Measurements from ENCODE around the gene GCNA. TPM values are rescaled to one million over a fixed set of nuclear protein-coding genes. Genes with fewer than 3 reads are reported as not detected.

Gene GCNA
- total and polyA plus RNA-seq, 2 of the 13 experiments (the other 11 are each of a cell fraction or from before 2014, with no cell fraction given): 0.38 to 0.66 TPM

DNA sequence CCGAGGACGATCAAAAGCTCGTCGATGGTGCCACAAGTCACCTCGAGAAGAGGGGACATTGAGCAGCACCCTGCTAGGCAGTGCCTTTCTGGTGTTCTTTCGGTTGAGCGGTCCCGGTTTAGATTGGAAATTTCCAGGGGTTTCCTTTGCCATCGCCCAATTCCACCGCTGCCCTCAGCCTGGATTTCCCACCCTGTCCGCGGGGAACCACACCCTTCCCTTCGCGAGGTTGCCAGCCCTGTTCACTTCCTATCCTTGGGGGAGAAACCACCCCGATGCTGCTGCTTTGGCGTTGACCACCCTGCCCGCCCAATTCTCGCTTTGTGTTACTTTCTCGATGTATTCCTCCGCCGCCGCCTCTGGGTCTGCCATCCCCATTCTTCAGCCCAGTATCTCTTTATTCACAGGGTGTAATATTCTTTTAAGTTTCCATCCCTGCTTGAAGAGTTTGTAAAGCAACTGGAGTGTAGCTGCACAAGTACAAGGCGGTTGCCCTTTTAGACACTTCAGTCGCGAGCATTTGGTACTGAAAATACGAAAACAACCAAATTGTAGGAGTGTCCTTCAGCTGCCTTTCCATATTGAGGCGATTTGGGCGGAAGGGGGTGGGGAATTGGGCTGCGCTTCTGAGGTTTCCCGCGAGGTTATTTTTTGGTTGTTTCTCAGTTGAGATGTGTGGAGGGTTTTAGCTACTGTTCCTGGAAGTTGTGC, 44.2 kb upstream of the GCNA start:
- POLR2A ChIA-PET: interaction anchor here (1.4 to 4.1 kb wide), 2 partner anchors 16 to 168 kb away, joined by 4 to 21 read pairs; partner anchors contain the start of gene TAF1
- DNase-seq (ENCODE audit: low spot score) (peak; percentile 7), FAIRE-seq (no peak), ATAC-seq (peak; percentile 18)
- Histone ChIP-seq H3K9me3 (ENCODE audit: low read length) (no peaks in the 10 kb centered on the region), H3K36me3 (replicated peaks in 1 of 2; ENCODE audit: control insufficient read depth in 1 of 2, insufficient read depth in 2 of 2, low read length in 2 of 2) (peaks cover 1 to 9% of the 10 kb centered on the region in 2 experiments; a peak in 3 of 5 replicates), H3K4me3 (replicated peaks in 1 of 3; ENCODE audit: insufficient read depth in 1 of 3, low read depth in 2 of 3, low read length in 3 of 3) (peak overlapping the region; percentile 71 to 83 (median 72)), H3K79me2 (ENCODE audit: insufficient read depth, low read length) (peaks cover 55% of the 10 kb centered on the region), H3K4me2 (ENCODE audit: low read depth, low read length) (peak overlapping the region; percentile 76), H4K20me1 (ENCODE audit: insufficient read depth, low read length) (peaks cover 42% of the 10 kb centered on the region), H3K27ac (ENCODE audit: extremely low read length, insufficient read depth, low read length) (peak overlapping the region; percentile 82), H3K27me3 (ENCODE audit: control insufficient read depth in 1 of 2, insufficient read depth in 2 of 2, low read length in 2 of 2) (no peaks in the 10 kb centered on the region; a peak in 1 of 5 replicates), H3K4me1 (ENCODE audit: insufficient read depth, low read length) (peaks cover 37% of the 10 kb centered on the region), H2AFZ (ENCODE audit: low read length) (no peak overlapping the region), H3K9ac (ENCODE audit: insufficient read depth, low read depth, low read length) (peak overlapping the region; percentile 93)
- peak; percentile 31; the same call in 1 of the 2 replicates for TF ChIP-seq SAP130 (CRISPR knock-in tag; IDR thresholded peaks at IDR 0.05; ENCODE audit: low read depth)
- TF ChIP-seq, protein P1, sequence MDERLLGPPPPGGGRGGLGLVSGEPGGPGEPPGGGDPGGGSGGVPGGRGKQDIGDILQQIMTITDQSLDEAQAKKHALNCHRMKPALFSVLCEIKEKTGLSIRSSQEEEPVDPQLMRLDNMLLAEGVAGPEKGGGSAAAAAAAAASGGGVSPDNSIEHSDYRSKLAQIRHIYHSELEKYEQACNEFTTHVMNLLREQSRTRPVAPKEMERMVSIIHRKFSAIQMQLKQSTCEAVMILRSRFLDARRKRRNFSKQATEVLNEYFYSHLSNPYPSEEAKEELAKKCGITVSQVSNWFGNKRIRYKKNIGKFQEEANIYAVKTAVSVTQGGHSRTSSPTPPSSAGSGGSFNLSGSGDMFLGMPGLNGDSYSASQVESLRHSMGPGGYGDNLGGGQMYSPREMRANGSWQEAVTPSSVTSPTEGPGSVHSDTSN (CRISPR knock-in tag; IDR thresholded peaks at IDR 0.05): no peak
- intact Hi-C loops (cut with micrococcal nuclease; ENCODE audit: unreplicated experiment) (no loop called here), in situ Hi-C loops (cut with HindIII; ENCODE audit: extremely low pct_ligation_motif_present, low pct_unique_long_range_greater_than_20kb) (no loop called here)
- BruUV-seq (replicated peaks): no TSS peak
- CTCF ChIA-PET (ENCODE audit: low intra/inter-chr PET ratio, low total read pairs): no interaction called here
- WGBS (ENCODE audit: low lambda C conversion rate): under 1% methylated on average over 28 of the region's 31 CpGs

DNA sequence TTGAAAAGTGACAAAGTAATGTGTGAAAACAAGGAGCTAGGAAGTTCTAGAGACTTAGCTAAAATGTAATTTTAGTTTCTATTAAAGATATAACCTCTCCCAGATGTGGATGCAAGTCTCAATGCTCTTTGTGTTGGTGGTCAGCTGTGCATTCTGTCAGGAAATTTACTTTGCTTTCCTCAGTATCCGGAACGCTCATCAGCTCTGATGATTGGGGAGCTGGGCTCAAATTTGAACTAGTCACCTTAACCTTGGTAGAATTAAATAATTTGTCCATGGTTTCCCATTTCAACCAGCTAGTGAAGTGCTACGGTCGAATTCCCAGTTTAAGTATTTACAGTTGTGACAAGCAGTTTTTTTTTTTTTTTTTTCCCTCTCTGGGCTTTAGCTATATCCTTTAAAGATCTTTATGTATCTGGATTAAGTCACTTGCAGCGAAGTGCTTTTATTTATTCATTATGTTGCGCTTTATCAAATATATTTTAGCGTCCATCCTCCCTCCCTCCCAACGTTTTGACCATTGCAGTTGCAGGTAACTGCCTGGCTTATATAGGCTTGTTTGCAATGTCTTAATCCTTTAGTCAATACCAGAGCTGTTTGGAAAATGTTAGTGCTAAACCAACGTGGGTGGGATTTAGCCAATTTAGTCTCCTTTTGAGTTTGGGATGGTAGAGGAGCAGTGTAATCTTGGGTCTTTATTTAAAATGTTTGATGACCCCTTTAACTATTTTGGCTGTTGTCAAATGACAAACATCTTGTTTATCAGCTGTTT, 43.3 kb upstream of the GCNA start:
- in situ Hi-C loops (cut with HindIII; ENCODE audit: extremely low pct_ligation_motif_present, low pct_unique_long_range_greater_than_20kb): no loop called here
- H3K4me1 ChIP-seq (ENCODE audit: insufficient read depth, low read length): peaks cover 47% of the 10 kb centered on the region
- peaks cover 1 to 9% of the 10 kb centered on the region in 2 experiments; a peak in 4 of 5 replicates for H3K36me3 ChIP-seq (replicated peaks in 1 of 2; ENCODE audit: control insufficient read depth in 1 of 2, insufficient read depth in 2 of 2, low read length in 2 of 2)
- H3K27ac ChIP-seq (ENCODE audit: extremely low read length, insufficient read depth, low read length): peak overlapping the region; percentile 82
- ChIA-PET CTCF (ENCODE audit: low intra/inter-chr PET ratio, low total read pairs) (no interaction called here), POLR2A (interaction anchor here (0.6 to 4.1 kb wide), 5 partner anchors 16 to 1987 kb away, joined by 3 to 21 read pairs (median 3); partner anchors contain the start of gene TAF1)
- H3K9me3 ChIP-seq (ENCODE audit: low read length): no peaks in the 10 kb centered on the region
- no peaks in the 10 kb centered on the region; a peak in 1 of 5 replicates for H3K27me3 ChIP-seq (ENCODE audit: control insufficient read depth in 1 of 2, insufficient read depth in 2 of 2, low read length in 2 of 2)
- TSS peak; percentile 48 for BruUV-seq (replicated peaks)
- peak overlapping the region; percentile 76 for H3K4me2 ChIP-seq (ENCODE audit: low read depth, low read length)
- H3K4me3 ChIP-seq (replicated peaks in 1 of 3; ENCODE audit: insufficient read depth in 1 of 3, low read depth in 2 of 3, low read length in 3 of 3): peak overlapping the region; percentile 71 to 83 (median 72)
- H2AFZ ChIP-seq (ENCODE audit: low read length): no peak overlapping the region
- peaks cover 51% of the 10 kb centered on the region for H4K20me1 ChIP-seq (ENCODE audit: insufficient read depth, low read length)
- ATAC-seq (no peak), DNase-seq (ENCODE audit: low spot score) (peak; percentile 13), FAIRE-seq (peak; percentile 64)
- intact Hi-C loops (cut with micrococcal nuclease; ENCODE audit: unreplicated experiment): no loop called here
- H3K9ac ChIP-seq (ENCODE audit: insufficient read depth, low read depth, low read length): peak overlapping the region; percentile 93
- H3K79me2 ChIP-seq (ENCODE audit: insufficient read depth, low read length): peaks cover 64% of the 10 kb centered on the region
- under 1% methylated on average over 9 of the region's 9 CpGs for WGBS (ENCODE audit: low lambda C conversion rate)
- TF ChIP-seq FOXA1 (IDR thresholded peaks at IDR 0.05): no peak
- peak; percentile 45 for TF ChIP-seq FOXA1 (CRISPR knock-in tag; IDR thresholded peaks at IDR 0.05)
- TF ChIP-seq, protein P2, sequence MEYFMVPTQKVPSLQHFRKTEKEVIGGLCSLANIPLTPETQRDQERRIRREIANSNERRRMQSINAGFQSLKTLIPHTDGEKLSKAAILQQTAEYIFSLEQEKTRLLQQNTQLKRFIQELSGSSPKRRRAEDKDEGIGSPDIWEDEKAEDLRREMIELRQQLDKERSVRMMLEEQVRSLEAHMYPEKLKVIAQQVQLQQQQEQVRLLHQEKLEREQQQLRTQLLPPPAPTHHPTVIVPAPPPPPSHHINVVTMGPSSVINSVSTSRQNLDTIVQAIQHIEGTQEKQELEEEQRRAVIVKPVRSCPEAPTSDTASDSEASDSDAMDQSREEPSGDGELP (IDR thresholded peaks at IDR 0.05; ENCODE audit: borderline replicate concordance, low read depth): peak; percentile 35; the same call in 1 of the 2 replicates
- TF ChIP-seq, protein P3, sequence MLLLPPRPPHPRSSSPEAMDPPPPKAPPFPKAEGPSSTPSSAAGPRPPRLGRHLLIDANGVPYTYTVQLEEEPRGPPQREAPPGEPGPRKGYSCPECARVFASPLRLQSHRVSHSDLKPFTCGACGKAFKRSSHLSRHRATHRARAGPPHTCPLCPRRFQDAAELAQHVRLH (CRISPR knock-in tag; IDR thresholded peaks at IDR 0.05; ENCODE audit: borderline replicate concordance, low read depth): no peak
- no peak for TF ChIP-seq IRX3 (CRISPR knock-in tag; IDR thresholded peaks at IDR 0.05; ENCODE audit: borderline replicate concordance, low read depth)
- no peak for TF ChIP-seq ZNF124 (CRISPR knock-in tag; IDR thresholded peaks at IDR 0.05)
- TF ChIP-seq ZNF282 (IDR thresholded peaks at IDR 0.05; ENCODE audit: partially characterized antibody): no peak
- peak; percentile 98 for TF ChIP-seq PITX1 (CRISPR knock-in tag; IDR thresholded peaks at IDR 0.05)
- TF ChIP-seq, protein P4, sequence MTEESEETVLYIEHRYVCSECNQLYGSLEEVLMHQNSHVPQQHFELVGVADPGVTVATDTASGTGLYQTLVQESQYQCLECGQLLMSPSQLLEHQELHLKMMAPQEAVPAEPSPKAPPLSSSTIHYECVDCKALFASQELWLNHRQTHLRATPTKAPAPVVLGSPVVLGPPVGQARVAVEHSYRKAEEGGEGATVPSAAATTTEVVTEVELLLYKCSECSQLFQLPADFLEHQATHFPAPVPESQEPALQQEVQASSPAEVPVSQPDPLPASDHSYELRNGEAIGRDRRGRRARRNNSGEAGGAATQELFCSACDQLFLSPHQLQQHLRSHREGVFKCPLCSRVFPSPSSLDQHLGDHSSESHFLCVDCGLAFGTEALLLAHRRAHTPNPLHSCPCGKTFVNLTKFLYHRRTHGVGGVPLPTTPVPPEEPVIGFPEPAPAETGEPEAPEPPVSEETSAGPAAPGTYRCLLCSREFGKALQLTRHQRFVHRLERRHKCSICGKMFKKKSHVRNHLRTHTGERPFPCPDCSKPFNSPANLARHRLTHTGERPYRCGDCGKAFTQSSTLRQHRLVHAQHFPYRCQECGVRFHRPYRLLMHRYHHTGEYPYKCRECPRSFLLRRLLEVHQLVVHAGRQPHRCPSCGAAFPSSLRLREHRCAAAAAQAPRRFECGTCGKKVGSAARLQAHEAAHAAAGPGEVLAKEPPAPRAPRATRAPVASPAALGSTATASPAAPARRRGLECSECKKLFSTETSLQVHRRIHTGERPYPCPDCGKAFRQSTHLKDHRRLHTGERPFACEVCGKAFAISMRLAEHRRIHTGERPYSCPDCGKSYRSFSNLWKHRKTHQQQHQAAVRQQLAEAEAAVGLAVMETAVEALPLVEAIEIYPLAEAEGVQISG (CRISPR knock-in tag; IDR thresholded peaks at IDR 0.05): no peak
